NCI-H2196 treated with DMSO at 0.1 percent for 48 hours (cell line): ENCODE measurements around the gene VSTM4.

Experiments
- DNase-seq: peaks from one replicate; lab custom pipeline; 2025; ENCODE audit not compliant: unreplicated experiment; lab: John Stamatoyannopoulos, UW

The VSTM4 gene

DNA sequence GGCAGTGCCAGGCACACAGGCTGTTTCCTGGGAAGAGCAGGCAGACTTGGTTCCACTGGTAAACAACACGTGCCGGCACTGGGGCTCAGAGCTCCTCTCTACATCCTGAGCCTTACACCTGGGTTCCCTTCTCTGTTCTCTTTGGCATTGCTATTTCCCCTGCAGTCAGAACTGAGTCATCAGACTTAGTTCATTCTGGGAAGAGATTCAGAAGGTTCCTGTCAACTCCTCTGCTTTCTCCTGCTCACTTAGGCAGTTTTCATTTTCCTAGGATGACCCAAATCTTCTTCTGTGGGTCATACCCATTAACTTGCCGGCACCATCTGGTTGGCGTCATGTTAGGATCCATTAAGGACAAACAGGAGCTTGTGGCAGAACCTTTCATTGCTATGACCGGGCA lies 142.3 kb downstream of the VSTM4 start:
- no peak for DNase-seq

- DNase-seq: no peak
These were observed 144.7 kb downstream of the VSTM4 start for GRCh38 chr10:48970654-48971053.

DNA sequence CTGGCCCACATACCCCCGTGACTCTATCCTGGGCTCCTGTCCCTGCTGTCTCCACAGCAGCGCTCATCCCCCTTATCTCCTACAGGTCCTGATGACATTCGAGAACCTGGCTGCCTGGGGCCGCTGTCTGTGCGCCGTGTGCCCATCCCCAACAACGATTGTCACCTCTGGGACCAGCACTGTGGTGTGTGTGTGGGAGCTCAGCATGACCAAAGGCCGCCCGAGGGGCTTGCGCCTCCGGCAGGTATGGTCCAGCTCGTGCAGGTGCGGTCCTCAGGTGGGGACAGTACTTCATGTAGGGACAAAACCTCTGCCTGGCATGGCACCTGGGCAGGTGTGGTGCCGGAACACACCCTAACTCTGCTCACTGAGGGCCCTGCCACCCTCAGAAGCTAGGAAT lies 145.3 kb downstream of the VSTM4 start:
- no peak for DNase-seq

- no peak for DNase-seq
These were observed 147.3 kb downstream of the VSTM4 start for GRCh38 chr10:48968036-48968435.

- DNase-seq: no peak
These were observed 149.9 kb downstream of the VSTM4 start for GRCh38 chr10:48965460-48965859.
